D341Med (cell line): Measurements from ENCODE around the gene SNUPN.

Experiments used
- DNase-seq: peaks from one replicate; pipeline ENCODE4 v3.0.0; 2012; ENCODE audit warnings: low spot score

The SNUPN gene

DNA sequence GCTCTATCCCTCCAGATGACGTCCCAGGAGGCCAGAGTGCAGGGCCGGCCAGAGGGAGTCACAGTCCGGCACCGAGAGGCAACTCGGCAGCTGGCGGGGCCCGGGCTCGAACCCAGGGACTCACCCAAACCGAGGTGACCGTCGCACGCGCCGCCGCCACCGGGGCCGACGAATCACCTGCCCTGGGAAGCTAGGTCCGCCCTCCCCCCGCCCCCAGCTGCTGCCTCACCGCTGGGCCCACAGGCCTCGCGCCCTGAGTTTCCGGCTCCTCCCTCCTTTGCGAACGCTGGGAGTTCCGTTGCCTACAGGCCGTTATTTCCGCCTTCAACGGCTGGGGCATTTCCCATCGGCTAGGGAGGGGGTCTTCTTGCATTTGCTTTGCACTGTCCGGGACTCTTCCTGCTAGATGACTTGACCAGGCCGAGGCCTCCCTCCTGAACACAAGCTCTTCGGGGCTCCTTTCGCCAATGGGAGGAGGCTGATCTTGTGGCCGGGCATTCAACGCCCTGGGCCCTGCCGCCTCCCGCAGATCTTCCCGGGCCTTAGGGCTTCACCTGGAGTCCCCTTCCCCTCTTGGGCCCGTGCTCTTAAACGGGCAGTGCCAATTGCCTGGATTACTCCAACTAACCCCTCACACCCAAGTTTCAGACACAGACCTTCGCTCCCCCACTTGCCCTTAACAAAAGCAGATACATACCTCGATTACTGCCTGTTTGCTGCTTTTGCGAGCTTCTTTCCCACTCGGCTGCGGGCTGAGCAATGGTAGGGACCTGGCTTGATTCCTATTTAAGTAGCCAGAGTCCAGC, at the start of gene SNUPN:
Gene SNUPN (minus strand): TSS at position 184 of the 806 bp plus-strand sequence. CDS start 4,674 bp downstream, outside the sequence.
- peak; percentile 97 for DNase-seq

- DNase-seq: no peak
These were observed 48.8 kb upstream of the SNUPN start for GRCh38 chr15:75674366-75674765.

- no peak for DNase-seq
These were observed 48.1 kb upstream of the SNUPN start for GRCh38 chr15:75673426-75674235.

DNA sequence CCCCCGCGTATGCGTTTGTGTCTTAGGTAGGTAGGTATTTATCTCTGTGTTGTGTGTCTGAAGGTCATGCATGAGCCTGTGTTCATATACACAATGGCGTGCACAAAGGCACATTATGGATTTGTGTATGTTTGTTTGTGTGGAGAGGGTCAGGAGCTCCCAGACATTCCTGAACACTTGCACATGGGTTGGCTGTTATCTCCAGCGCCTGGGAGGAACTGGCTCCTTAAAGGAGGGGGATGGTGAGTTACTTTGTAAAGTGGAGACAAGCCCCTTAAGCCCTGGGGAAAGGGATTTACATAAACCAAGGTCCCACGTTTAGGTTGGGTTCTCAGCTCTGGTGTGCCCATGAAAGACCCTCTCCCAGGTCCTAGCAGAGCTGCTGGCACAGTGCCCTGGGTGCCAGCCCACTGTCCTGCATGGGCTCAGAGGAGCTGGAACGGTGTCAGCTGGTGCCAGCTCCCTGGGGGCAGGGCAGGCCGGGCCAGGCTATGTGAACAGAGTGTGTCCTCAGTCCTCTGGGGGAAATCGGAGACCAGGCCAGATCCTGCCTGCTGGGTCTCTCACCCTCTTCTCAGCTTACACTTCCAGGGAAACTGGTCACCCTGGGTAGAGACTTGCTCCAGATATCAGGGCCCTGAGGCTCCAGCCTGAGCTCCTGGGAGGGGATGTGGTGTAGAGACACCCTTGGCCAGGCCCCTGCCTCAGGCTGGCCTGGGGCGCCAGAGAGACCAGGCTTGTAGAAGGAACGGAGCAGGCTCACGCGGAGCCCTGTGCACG, 47.3 kb upstream of the SNUPN start:
- peak; percentile 50 for DNase-seq

DNA sequence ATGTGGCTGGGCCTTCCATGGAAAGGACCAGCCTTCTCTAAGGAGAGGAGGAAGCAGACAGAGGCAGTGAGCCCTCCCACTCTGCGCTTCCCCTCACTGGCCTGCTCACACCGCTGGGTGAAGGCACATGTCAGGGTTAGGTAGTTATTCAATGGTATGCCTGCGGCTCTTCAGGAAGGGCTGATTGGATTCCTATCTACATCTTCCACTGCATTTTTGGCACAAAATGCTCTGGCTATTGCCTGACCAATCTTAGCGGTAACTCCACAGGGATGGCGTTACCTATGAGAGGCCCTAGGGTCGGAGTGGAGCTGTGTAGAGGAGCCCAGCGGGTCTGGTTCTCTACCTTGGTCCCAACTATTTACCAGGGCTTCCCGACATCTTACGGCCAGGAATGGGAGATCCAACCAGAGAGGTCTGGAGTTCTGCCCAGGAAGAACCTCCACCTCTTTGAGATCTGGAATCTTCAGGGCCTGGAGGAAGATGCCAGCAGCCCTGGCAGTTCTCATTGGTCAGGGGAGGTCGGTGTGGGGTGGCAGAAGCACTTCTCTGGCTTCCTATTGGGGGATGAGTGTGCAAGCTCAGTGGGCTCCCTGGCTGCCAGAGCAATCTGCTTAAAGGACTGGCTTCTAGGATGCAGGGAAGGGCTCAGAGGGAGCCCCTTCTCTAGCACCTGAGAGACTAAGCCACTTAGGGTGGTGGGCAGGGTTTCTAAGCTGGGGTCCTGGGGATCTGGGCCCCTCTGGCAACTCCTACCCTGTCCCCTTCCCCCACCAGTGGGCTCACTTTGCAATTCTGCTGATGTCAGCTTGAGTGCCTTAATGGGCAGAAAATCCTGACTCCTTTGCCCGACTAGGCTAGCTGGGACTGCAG, 46.4 kb upstream of the SNUPN start:
- DNase-seq: no peak

DNA sequence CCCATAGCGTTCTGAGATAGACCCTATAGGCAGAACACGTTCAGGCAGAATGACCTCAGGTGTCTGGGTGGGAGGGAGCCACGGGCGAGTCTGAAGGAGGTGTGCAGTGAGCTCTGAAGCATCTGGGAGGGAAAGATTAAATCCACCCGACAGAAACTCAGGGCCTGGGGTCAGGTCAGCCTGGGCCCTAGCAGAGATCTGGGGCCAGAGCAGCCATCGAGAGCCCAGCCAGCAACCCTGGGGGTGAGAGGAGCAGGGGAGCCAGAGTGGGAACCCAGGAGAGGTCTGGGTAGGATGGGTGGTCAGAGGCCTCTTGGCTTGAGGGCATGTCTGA, 44.3 kb upstream of the SNUPN start:
- no peak for DNase-seq

DNA sequence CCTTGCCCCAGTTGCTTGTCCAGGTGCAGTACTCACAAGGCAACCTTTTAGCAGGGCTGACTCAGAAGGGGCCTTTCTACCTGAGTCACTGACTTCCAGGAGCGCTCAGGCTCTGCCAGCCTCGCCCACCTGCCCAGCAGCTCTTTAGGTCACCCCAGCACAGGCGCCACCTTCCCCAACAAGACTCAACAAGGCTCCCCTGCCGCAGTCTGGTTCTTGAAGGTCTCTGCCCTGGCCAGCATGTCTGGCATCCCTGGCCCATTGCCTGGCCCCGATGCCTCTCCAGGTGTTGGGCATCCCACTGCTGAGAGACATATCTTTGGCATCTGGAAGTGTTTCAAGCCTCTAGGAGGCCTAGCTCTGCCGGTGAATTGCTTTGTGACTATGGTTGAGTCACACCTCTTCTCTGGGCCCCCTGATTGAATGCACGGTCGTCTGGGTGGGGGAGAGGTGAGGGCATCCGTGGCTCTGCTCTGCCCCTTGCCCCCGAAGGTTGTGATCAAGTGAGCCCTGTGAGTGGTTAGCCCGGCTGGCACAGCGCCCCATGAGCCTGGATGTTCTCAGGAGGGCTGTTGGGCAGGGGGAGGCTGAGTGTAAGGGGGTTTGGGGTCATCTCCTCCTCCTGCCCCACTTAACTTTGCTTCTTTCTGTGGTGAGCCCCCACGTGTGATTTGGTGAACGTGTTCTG, 43.8 kb upstream of the SNUPN start:
- DNase-seq: no peak

DNA sequence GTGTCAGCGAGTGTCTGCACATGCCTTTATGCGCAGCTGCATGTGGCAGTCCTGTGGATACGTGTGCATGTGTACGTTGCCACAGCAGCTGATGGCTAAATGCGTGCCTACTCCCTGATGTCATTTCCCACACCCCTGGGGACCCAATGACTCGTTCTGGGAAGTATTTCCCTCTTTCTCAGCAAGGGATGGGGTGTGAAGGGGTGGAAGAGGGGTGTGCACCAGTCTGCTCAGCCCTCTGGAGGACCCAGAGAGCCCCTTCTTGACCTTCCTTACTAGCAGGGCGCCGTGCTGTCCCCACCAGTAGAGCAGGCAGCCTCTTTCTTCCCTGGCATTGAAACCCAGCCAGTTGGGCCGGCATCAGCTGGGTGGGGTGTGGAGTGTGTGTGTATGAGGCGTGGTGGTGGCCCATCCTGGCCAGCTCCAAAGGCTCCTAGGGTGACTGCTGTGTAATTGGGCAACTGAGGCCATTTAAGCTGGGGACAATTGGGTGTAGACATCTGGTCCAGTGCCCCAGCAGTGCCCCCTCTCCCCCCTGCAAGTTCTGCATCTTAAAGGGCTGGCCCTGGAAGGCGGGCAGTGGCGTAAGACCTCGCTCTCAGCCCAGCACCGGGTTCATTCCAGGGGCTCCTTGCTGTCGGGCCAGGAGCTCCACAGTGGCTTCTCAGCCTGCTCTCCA, 41.4 kb upstream of the SNUPN start:
- DNase-seq: no peak

DNA sequence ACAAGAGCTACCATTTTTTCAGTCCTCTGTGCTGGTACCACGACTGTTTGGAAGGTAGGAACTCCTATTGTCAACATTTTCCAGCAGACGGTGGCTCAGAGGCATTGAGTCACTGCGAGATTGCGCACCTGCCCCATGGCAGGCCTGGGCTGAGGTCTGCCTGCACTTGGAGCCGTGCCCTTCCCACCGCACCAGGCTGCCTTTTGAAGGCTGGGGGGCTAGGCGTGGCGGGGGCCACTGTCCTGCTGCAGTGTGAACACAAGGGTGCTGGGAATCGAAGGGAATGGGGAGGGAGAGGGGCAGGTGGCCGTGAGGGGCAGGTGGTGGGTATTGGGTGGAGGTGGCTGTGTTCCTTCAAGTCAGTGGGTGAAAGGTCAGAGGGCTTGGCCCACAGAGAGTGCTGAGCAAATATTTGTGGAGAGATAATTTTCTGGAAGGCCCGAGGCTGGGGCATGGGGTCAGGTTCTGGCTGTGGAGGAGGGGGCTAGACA, 38.5 kb upstream of the SNUPN start:
- DNase-seq: no peak

- DNase-seq: no peak
These were observed 37.4 kb upstream of the SNUPN start for GRCh38 chr15:75662823-75663519.

DNA sequence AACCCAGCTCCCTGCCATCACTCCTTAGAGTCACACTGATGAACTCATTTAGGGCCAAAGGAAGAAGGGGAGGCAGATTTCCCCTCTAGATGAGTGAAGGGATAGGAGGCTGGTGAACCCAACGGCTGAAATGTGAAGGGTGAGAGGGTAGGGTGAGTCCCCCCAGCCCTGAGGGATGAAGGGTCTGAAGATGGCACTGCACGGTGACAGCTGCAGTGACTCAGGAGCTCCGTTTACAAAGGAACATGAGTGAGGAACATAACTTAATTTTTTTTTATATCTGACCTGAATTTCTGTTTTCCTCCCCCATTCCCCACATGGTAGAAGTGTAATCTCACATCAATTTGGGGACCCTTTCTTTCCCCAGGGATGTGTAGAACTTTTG, 36.2 kb upstream of the SNUPN start:
- no peak for DNase-seq

DNA sequence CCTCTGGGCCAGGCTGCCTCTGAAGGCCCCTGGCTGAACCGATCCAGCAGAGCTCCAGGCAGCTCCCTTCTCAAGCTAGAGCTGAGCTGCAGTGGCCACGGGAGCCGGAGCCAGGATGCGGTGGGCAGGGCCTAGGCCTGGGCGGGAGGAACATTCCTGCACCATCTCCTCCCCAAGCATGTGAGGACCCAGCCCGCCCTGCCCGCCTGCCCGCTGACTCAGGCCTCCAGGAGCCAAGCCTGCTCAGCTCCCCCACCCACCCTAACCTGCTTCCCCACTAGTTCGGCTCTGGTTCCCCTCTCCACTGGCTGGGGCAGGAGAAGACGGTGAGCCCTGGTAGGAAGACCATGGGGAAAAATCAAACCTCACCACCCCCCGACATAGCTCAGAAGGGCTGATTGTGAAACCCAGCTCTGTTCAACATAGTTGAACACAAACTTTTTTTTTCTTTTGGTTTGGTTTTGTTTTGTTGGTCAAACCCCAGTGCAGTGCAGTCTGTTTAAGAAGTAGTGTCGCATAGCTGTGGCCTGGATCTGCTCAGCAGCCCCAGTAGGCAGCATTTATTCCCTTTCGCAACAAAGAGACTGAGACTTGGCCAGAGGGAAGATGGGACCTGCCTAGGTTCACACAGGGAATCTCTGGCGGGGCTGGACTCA, 35.7 kb upstream of the SNUPN start:
- DNase-seq: no peak

DNA sequence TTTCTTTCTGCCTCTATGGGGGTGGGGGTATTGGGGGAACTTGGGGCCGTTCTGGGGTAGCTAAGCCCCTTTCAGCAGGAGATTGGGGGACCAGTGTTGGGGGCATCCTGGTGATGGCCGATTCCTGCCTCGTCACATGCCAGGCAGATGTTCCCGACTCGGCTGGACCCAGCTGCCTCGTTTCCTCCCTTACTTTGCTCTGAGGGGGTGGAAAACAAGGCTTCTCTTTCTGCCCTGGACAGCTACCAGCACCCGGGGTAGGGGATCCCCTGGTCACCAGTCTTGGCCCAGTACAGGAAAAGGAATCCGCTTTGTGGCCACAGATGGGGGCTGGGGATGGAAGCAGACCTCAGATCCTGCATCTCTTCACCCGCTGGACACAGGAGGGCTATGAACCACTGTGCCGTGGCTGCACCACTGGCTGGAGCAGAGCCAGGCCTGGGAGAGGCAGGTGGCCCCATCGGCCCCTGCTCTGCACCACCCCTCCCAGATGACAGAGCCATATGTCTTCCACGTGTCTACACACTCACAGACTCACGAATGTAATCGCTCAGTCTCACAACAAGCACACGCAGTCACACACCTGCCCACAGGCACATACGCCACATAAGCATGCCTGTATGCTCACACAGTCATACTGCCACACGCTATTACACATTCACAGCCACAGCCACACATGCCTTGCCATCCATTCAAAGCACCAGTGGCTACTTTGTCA, 34.6 kb upstream of the SNUPN start:
- no peak for DNase-seq

GRCh38 chr15:75659141-75659771, 33.7 kb upstream of the SNUPN start:
- DNase-seq: no peak

- no peak for DNase-seq
These were observed 31.3 kb upstream of the SNUPN start for GRCh38 chr15:75656813-75657212.

GRCh38 chr15:75656331-75656730, 30.8 kb upstream of the SNUPN start:
- no peak for DNase-seq

DNA sequence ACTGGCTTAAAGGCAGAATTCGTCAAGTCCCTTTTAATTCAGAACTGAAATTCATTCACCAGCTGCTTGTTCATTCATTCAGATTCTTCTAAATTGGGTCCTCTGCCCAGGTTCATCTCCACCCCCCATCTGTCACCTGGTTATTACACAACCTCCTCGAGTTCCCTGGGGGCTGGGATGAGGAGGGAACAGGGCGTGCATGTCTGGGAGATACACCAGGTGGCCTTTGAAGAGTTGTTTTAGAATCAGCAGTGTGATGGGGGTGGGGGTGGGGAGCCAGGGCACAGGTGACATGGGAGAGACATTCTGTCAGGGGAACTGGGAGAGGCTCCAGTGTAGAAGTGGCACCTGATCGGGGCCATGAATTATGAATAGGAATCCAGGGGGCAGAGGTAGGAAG, 30.4 kb upstream of the SNUPN start:
- no peak for DNase-seq
